Activated T-cell treated with anti-CD3 and anti-CD28 coated beads, Interleukin-2, amount 50 U/mL, for 48 hours (primary cell): ENCODE results near the gene RNU1-4.
"Not testable (repeated sequence)": the region's sequence is repeated elsewhere in the genome, so short reads cannot be mapped to it uniquely, and the experiment has no call there.

ENCODE experiments used
- DNase-seq, 2 experiments: peaks; one replicate each; pipeline ENCODE4 v3.0.0-alpha.2; 2020

The RNU1-4 gene

GRCh38 chr1:16740047-16740964 is at the start of gene RNU1-4:
Gene RNU1-4 (plus strand): TSS chr1:16740516.
- not testable (repeated sequence) for DNase-seq

GRCh38 chr1:16690971-16691682 is 49.2 kb upstream of the RNU1-4 start:
- peak in 1 of 2 experiments; percentile 16 for DNase-seq

DNA sequence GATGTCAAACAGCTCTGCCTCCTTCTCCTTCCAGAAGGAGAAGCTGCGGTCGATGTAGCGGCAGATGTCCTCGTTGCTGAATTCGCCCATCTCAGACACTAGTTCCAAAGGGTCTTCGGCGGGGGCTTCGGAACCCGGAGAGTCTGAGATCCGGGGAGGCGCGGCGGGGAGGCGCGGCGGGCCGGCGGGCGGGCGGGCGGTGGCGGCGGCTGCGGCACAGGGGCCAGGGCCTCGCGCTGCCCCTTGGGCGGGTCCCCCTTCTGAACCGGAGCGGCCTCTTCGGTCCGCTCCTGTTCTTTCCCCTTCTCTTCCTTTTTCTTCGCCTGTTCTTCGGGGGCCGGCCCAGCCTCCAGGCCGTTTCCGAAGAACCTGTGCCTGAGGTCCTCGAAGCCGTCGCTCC is 48.0 kb upstream of the RNU1-4 start:
- not testable (repeated sequence) for DNase-seq

GRCh38 chr1:16692717-16693448 is 47.4 kb upstream of the RNU1-4 start:
- DNase-seq: peak in 1 of 2 experiments; percentile 24

- DNase-seq: peak in 1 of 2 experiments; percentile 20
Measured at GRCh38 chr1:16693449-16694307, 46.6 kb upstream of the RNU1-4 start.

DNA sequence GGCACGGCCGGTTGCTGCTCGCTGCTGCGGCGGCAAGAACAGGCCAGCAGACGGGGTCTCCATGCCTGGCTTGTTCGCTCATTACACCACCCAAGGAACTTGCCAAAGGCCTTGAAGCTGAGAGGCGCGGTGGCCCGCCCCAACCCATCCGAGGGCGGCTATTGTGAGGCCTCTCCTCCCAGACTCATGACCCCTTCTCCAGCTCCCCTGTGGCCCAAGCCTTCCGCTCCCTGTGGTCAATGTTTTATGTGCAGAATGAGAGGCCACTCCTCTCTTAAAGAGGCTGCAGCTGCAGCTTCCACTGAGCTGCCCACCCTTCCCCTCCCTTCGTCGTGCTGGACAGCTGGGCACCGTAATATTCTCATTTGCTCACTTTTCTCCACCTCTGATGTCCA is 46.0 kb upstream of the RNU1-4 start:
- not testable (repeated sequence) for DNase-seq

- peak in 1 of 2 experiments; percentile 32 for DNase-seq
Measured at GRCh38 chr1:16696507-16697150, 43.7 kb upstream of the RNU1-4 start.

- DNase-seq: peak in 1 of 2 experiments; percentile 17
Measured at GRCh38 chr1:16697152-16697551, 43.2 kb upstream of the RNU1-4 start.

- DNase-seq: peak; percentile 29 to 33
Measured at GRCh38 chr1:16699440-16699839, 40.9 kb upstream of the RNU1-4 start.

- not testable (repeated sequence) for DNase-seq
Measured at GRCh38 chr1:16700138-16700895, 40.0 kb upstream of the RNU1-4 start.

DNA sequence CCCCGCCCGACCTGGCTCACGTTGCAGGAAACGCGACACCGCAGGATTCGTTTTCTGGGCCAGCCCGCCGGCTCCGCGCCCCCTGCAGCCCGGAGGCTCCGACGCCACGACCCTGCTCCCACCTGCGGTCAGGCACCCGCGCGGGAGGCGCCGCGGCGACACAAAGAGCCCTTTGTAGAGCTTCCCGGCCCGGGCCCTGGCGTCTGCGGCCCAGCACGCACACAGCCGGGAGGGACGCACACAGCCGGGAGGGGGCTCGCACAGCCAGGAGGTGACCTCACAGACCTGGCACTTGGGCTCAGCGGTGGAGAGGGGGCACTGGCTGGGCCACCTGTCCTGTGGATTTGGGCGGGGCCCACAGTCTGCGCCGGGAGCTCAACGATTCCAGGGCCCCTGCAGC is 39.1 kb upstream of the RNU1-4 start:
- not testable (repeated sequence) for DNase-seq

GRCh38 chr1:16702280-16702679 is 38.0 kb upstream of the RNU1-4 start:
- not testable (repeated sequence) for DNase-seq

DNA sequence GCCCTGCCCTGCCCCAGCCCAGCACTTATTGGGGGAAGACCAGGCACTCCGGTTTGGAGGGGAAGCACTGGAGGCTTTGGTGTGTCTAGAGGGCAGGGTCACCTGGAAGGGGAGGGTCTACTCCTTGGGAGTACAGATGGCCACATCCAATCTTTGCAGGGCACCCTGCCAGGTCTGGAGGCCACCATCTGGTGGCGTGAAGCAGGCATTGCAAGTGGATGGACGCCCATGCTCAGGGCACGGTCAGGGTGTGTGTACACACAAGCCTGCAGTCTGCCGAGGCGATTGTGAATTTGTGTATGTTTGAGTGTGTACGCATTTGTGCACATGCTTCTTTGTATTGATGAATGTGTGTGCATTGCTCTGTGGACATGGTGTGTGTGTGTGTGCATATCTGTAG is 37.2 kb upstream of the RNU1-4 start:
- not testable (repeated sequence) for DNase-seq

- DNase-seq: peak in 1 of 2 experiments; percentile 14
Measured at GRCh38 chr1:16703602-16704001, 36.7 kb upstream of the RNU1-4 start.

DNA sequence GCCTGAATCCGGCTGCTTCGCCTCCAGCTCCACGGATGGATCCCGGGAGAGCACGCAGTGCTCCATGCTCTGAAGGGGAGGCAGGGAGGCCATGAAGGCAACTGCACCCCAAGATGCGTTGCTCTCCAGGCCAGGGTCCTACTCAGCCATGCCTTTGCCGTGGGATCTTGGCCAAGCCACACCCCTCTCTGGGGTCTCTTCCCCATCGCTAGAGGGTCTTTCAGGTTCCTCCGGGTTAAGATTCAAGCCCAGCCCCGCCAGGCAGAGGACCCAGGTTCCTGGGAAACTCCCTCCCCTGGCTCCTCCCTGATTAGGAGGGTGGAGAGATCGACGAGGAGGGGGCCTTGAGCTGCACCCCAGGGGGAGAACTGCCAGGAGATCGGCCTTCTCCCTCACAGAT is 36.2 kb upstream of the RNU1-4 start:
- peak in 1 of 2 experiments; percentile 16 for DNase-seq

- DNase-seq: peak in 1 of 2 experiments; percentile 13
Measured at GRCh38 chr1:16704502-16705100, 35.7 kb upstream of the RNU1-4 start.

DNA sequence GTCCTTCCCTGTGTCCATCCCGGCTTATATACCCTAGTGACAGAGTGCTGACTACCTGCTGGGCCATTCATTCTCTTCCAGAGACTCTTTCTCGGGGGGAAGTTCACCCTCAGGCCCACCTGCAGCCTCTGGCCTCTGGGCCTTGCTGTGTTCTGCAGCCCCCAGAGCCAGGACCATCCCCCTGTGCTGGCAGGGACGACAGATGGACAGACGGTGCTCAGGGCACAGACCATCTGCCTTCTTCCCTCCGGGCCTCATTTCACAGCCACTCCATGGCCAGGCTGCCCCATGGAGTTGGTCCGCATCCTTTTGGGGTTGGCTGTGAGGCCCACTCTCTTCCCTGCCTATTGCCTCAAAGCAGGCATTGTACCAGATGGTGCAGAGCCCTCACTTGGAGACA is 34.0 kb upstream of the RNU1-4 start:
- DNase-seq: peak; percentile 15 to 17

DNA sequence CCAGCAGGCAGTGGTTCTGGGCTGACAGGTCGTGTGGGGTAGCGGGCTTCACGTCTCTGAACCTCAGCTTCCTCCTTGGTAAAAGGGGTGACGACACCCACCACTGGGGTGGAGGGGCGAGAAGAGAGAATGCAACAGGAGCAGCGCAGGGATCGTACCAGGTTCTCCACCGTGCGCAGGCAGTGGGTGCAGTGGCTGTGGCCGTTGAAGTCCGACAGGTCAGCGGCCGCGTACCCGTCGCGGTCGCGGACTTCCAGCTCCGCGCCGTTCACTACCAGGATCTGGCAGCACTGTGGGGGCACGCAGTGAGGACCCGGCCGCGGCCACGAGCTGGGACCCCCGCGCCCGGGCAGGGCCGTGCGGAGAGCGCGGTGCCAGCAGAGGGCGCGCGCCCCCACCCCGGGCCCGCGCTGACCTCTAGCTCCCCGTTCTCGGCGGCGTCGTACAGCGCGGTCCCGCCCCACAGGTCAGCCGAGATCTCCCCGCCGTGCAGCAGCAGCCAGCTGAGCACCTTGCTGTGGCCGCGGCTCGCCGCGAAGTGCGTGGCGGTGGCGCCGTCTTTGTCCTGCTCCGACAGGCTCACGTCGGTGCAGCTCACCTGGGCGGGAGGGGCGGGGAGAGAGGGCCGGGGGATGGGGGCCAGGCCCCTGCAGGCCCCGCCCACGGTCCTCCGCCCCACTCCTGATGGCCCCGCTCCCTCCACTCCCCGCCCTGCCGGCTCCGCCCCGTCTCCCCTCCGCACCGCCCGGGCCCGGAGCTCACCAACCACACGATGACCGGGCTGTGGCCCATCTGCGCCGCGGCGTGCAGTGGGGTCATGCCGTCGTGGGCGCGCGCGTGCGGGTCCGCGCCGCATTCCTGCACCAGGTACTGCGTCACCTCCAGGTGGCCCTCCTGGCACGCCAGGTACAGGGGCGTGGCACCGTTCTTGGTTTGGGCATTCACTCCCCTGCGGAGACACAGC is 32.9 kb upstream of the RNU1-4 start:
- DNase-seq: peak; percentile 29 to 41

DNA sequence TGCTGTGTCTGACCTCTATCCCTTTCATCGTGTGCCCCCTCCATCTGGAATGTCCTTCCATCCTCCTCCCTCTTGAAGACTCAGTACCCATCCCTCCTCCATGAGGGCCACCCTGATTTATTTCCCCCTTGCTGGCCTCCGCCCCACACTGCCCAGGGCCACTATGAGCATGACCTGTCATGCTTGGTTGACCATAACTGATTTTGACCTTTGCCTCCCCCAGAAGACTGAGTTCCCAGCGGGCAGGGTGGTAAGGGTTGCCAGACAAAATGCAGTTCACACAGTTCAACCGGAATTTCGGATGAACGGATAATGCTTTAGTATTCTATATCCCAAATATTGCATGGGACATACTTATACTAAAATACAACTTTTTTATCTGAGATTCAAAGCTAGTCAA is 31.6 kb upstream of the RNU1-4 start:
- not testable (repeated sequence) for DNase-seq
